Measurements from ENCODE around the gene SPOCK2.

GRCh38 chr10:72127571-72127970 is 39.2 kb upstream of the SPOCK2 start:
- TF ChIP-seq POLR2A (IDR thresholded peaks at IDR 0.05; ENCODE audit: insufficient read depth in 1 of 2, low read depth in 2 of 2, low read length in 2 of 2), result no peak
- TF ChIP-seq SP2 (CRISPR knock-in tag; IDR thresholded peaks at IDR 0.05), result no peak
- no peak for TF ChIP-seq CTCF (CRISPR knock-in tag; IDR thresholded peaks at IDR 0.05)
- TF ChIP-seq ZNF292 (CRISPR knock-in tag; IDR thresholded peaks at IDR 0.05; ENCODE audit: borderline replicate concordance, low read depth), result no peak
- no peak for TF ChIP-seq HCFC1 (IDR thresholded peaks at IDR 0.05; ENCODE audit: low read depth, low read length)
- TF ChIP-seq SMAD3 (CRISPR knock-in tag; IDR thresholded peaks at IDR 0.05), result no peak

All from HepG2 (cell line).